Colonic mucosa (tissue), 4 donors: ENCODE results near the gene ANKDD1A. TPM values are rescaled to one million over a fixed set of nuclear protein-coding genes. Genes with fewer than 3 reads are reported as not detected.
A peak's percentile ranks its signal among the peaks of the same experiment; 100 is the strongest.

Source experiments
- DNase-seq: peaks from one replicate; pipeline ENCODE4 v3.0.0-alpha.2; 2020
- H3K27ac ChIP-seq: fragments of 200-600 bp; one replicate; pipeline ENCODE4 v1.8.0; 2021
- H3K27me3 ChIP-seq: fragments of 200-600 bp; one replicate; pipeline ENCODE4 v1.8.0; 2021
- H3K36me3 ChIP-seq: fragments of 200-600 bp; one replicate; pipeline ENCODE4 v1.8.0; 2021
- H3K4me1 ChIP-seq: fragments of 200-600 bp; one replicate; pipeline ENCODE4 v1.8.0; 2021; ENCODE audit warnings: mild to moderate bottlenecking
- H3K4me3 ChIP-seq: fragments of 200-600 bp; one replicate; pipeline ENCODE4 v1.8.0; 2021
- H3K9ac ChIP-seq, 2 donors: one replicate each; pipeline ENCODE4 v1.7.0; 2013; ENCODE audit warnings: control low read depth in 2 of 2, low read depth in 2 of 2, low read length in 2 of 2
- H3K9me3 ChIP-seq: fragments of 200-600 bp; one replicate; pipeline ENCODE4 v1.8.0; 2021
- CTCF ChIP-seq: fragments of 200-600 bp; IDR thresholded peaks from one replicate; pipeline ENCODE4 v1.8.0; 2022; ENCODE audit warnings: antibody characterized with exemption, mild to moderate bottlenecking
- intact Hi-C: fragments of 100-400 bp; cut with DNase I; formaldehyde crosslinking; loops from one replicate; pipeline ENCODE4 v1.14.1; 2022
- total RNA-seq, 2 donors: library from RNA; stranded (reverse); fragmentation: NEBNext Ultra II Directional in 1 of 2; extraction: Animal tissue kit (Norgen Biotek cat#: 25700) in 1 of 2; gene quantifications; one replicate each; pipeline ENCODE4 v1.2.1, GENCODE V29; 2021
- donor health status: healthy.
- donor health status: DM: no; HTN: no; CAD: no.
- donor health status: DM: no; HTN: no; CAD: no.

Gene ANKDD1A
- total RNA-seq, 2 donors from 2014 or later, result 0.32 to 1.9 TPM

- DNase-seq, result no peak
- no peak for TF ChIP-seq CTCF
- H3K27me3 ChIP-seq, result no peaks in the 10 kb centered on the region
- no peak overlapping the region for H3K27ac ChIP-seq
- no peaks in the 10 kb centered on the region for H3K4me1 ChIP-seq
- intact Hi-C loops, result no loop called here
- no peaks in the 10 kb centered on the region for H3K9me3 ChIP-seq
- H3K36me3 ChIP-seq, result no peaks in the 10 kb centered on the region
- H3K4me3 ChIP-seq, result no peak overlapping the region
- peak overlapping the region in 1 of 2 donors; percentile 21 for H3K9ac ChIP-seq
These were observed 20.1 kb upstream of the ANKDD1A start for GRCh38 chr15:64891561-64891960.

GRCh38 chr15:64892847-64893403 lies 18.8 kb upstream of the ANKDD1A start:
- Histone ChIP-seq H3K36me3 (no peaks in the 10 kb centered on the region), H3K27me3 (no peaks in the 10 kb centered on the region), H3K4me3 (no peak overlapping the region), H3K4me1 (no peaks in the 10 kb centered on the region), H3K9me3 (no peaks in the 10 kb centered on the region), H3K27ac (peak overlapping the region; percentile 83), H3K9ac (peak overlapping the region in 1 of 2 donors; percentile 48)
- intact Hi-C loops, result no loop called here
- DNase-seq, result no peak
- TF ChIP-seq CTCF, result no peak

GRCh38 chr15:64893481-64894394 lies 18.0 kb upstream of the ANKDD1A start:
- Histone ChIP-seq H3K36me3 (no peaks in the 10 kb centered on the region), H3K9me3 (no peaks in the 10 kb centered on the region), H3K4me3 (peak overlapping the region; percentile 5), H3K27ac (peak overlapping the region; percentile 83), H3K4me1 (no peaks in the 10 kb centered on the region), H3K9ac (peak overlapping the region; percentile 63 to 68), H3K27me3 (no peaks in the 10 kb centered on the region)
- intact Hi-C loops, result no loop called here
- TF ChIP-seq CTCF, result no peak
- peak; percentile 95 for DNase-seq

- no peaks in the 10 kb centered on the region for H3K9me3 ChIP-seq
- no peak for TF ChIP-seq CTCF
- intact Hi-C loops, result no loop called here
- peak; percentile 41 for DNase-seq
- H3K4me3 ChIP-seq, result peak overlapping the region; percentile 15
- H3K4me1 ChIP-seq, result no peaks in the 10 kb centered on the region
- peak overlapping the region; percentile 63 to 68 for H3K9ac ChIP-seq
- H3K27ac ChIP-seq, result peak overlapping the region; percentile 83
- no peaks in the 10 kb centered on the region for H3K36me3 ChIP-seq
- no peaks in the 10 kb centered on the region for H3K27me3 ChIP-seq
These were observed 17.2 kb upstream of the ANKDD1A start for GRCh38 chr15:64894395-64895056.

- peak overlapping the region; percentile 26 to 62 for H3K9ac ChIP-seq
- no peak for DNase-seq
- H3K9me3 ChIP-seq, result no peaks in the 10 kb centered on the region
- no peaks in the 10 kb centered on the region for H3K4me1 ChIP-seq
- TF ChIP-seq CTCF, result no peak
- no peaks in the 10 kb centered on the region for H3K27me3 ChIP-seq
- H3K4me3 ChIP-seq, result peak overlapping the region; percentile 15
- no peaks in the 10 kb centered on the region for H3K36me3 ChIP-seq
- H3K27ac ChIP-seq, result peak overlapping the region; percentile 83
- intact Hi-C loops, result no loop called here
These were observed 16.2 kb upstream of the ANKDD1A start for GRCh38 chr15:64895285-64896065.
